Stimulated activated CD4-positive, alpha-beta T cell treated with anti-CD3 and anti-CD28 coated beads, Interleukin-4, amount 100 ng/mL, for 48 hours (primary cell): Measurements from ENCODE around the gene DCAF12.
"Not testable (repeated sequence)": the region's sequence is repeated elsewhere in the genome, so short reads cannot be mapped to it uniquely, and the experiment has no call there.

Source experiments
- DNase-seq, 2 donors: peaks; one replicate each; pipeline ENCODE4 v3.0.0-alpha.2; 2020; ENCODE audit warnings: low read depth in 2 of 2

The DCAF12 gene

GRCh38 chr9:34126207-34127034 lies at the start of gene DCAF12:
Gene DCAF12, minus strand, starts transcription at chr9:34126698. Its CDS starts 267 bp downstream, at chr9:34126431.
- peak; percentile 84 to 88 for DNase-seq

GRCh38 chr9:34176089-34176488 lies 49.6 kb upstream of the DCAF12 start:
- DNase-seq: no peak

- DNase-seq: peak in 1 of 2 donors; percentile 25
Measured at GRCh38 chr9:34171753-34172535, 45.4 kb upstream of the DCAF12 start.

- DNase-seq: no peak
Measured at GRCh38 chr9:34170237-34170991, 43.9 kb upstream of the DCAF12 start.

- no peak for DNase-seq
Measured at GRCh38 chr9:34169125-34169524, 42.6 kb upstream of the DCAF12 start.

GRCh38 chr9:34163434-34163833 lies 36.9 kb upstream of the DCAF12 start:
- DNase-seq: no peak

- DNase-seq: no peak
Measured at GRCh38 chr9:34158362-34158869, 31.9 kb upstream of the DCAF12 start.

- no peak for DNase-seq
Measured at GRCh38 chr9:34157898-34158297, 31.4 kb upstream of the DCAF12 start.

- no peak for DNase-seq
Measured at GRCh38 chr9:34157318-34157717, 30.8 kb upstream of the DCAF12 start.

GRCh38 chr9:34154057-34154456 lies 27.6 kb upstream of the DCAF12 start:
- DNase-seq: no peak

GRCh38 chr9:34151398-34151797 lies 24.9 kb upstream of the DCAF12 start:
- no peak for DNase-seq

GRCh38 chr9:34145165-34145564 lies 18.7 kb upstream of the DCAF12 start:
- DNase-seq: no peak

- DNase-seq: no peak
Measured at GRCh38 chr9:34143116-34143515, 16.6 kb upstream of the DCAF12 start.

- DNase-seq: no peak
Measured at GRCh38 chr9:34140853-34141252, 14.4 kb upstream of the DCAF12 start.

- DNase-seq: no peak
Measured at GRCh38 chr9:34139477-34140146, 13.1 kb upstream of the DCAF12 start.

GRCh38 chr9:34138644-34139043 lies 12.1 kb upstream of the DCAF12 start:
- DNase-seq: not testable (repeated sequence)

GRCh38 chr9:34134521-34134920 lies 8.0 kb upstream of the DCAF12 start:
- DNase-seq: no peak

GRCh38 chr9:34133436-34133949 lies 7.0 kb upstream of the DCAF12 start:
- no peak for DNase-seq

GRCh38 chr9:34131571-34131970 lies 5.1 kb upstream of the DCAF12 start:
- DNase-seq: no peak

GRCh38 chr9:34127035-34127948 lies 794 bp upstream of the DCAF12 start:
- no peak for DNase-seq
